GM12801 (cell line): ENCODE data around the gene GPC3.

Experiments used
- TF ChIP-seq, protein P1 (sequence below): IDR thresholded peaks from one replicate; pipeline ENCODE4 v1.5.1; 2011; ENCODE audit warnings: control low read depth; ENCODE audit not compliant: insufficient read length; ENCODE audit errors: extremely low read depth

Gene GPC3

DNA sequence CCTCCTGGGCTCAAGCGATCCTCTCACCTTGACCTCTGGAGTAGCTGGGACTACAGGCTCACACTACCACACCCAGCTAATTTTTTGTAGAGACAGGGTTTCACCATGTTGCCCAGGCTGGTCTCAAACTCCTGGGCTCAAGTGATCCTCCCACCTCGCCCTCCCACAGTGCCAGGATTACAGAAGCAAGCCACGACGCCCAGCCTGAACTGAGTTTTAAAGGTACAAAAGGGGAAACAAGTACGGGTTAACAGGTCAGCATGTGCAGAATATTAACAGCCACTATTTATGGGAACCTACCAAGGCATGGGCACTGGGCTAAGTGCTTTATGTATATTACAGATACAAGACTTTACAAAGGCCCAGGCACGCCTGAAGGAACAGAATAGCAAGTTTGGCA is 405.8 kb downstream of the GPC3 start:
- TF ChIP-seq, protein P1, sequence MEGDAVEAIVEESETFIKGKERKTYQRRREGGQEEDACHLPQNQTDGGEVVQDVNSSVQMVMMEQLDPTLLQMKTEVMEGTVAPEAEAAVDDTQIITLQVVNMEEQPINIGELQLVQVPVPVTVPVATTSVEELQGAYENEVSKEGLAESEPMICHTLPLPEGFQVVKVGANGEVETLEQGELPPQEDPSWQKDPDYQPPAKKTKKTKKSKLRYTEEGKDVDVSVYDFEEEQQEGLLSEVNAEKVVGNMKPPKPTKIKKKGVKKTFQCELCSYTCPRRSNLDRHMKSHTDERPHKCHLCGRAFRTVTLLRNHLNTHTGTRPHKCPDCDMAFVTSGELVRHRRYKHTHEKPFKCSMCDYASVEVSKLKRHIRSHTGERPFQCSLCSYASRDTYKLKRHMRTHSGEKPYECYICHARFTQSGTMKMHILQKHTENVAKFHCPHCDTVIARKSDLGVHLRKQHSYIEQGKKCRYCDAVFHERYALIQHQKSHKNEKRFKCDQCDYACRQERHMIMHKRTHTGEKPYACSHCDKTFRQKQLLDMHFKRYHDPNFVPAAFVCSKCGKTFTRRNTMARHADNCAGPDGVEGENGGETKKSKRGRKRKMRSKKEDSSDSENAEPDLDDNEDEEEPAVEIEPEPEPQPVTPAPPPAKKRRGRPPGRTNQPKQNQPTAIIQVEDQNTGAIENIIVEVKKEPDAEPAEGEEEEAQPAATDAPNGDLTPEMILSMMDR, result no peak

DNA sequence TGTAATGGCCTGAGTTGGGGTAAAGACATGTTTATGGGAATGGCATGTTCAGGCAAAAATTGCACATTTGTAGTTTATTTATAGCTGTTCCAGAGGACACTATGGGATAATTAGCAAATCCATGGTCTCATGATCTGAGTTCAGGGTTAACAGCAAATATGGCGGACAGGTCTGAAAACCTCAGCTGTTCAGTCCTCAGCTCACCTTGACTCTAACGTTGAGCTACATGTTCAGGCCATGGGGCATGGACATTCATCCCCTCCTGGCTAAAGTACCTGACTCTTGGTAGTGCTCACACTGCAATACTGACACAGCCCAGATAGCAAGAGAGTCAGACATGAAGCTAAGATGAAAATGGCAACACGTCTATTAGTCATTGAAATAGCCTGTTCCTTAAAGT is 408.5 kb downstream of the GPC3 start:
- TF ChIP-seq, protein P1, result no peak

DNA sequence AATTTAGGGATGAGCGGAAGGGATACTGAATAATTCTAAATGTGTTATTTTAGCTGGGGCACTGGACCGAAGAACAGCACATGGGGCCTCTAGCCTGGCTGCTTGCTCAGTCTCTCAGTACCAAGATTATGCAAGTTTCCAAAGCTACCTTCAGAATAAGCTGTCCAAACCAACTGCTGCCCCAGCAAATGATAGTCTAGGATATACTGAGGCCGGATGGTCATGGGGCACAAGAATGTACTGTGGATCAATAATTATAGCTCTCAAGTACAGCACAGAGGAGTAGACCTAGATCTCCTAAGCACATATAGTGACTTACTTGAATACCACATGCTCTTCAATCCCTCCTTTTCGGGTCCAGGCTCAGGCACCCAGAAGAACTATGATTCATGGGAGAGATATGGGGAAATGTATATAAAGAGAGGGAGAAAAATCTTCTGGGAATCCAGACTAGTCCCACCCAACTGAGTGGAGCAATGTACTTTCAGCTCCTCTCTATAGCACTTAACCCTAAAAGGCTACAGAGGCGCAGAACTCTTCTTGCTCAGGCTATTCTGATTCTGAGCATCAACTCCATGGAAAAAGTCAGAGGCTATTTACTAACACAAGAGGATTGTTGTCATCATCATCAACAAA is 409.8 kb downstream of the GPC3 start:
- TF ChIP-seq, protein P1, result no peak

DNA sequence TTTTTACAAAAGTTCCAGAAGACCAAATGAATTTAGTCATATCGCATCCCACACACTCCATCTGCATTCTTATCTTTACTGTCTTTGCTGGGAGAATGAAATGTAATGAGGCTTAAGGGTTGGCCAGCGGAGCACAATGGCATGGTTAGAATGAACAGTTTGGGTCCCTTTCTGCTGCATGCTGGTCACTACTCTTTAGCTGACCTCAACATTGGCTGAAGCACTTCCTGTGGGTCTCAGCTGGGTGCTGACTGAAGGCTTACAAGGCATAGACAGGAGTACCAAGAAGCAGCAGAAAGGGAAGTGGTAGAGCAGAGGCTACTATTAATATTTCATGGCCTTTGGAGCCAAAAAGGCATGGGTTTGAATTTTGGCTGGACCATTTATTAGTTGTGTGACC is 410.7 kb downstream of the GPC3 start:
- TF ChIP-seq, protein P1, result no peak

DNA sequence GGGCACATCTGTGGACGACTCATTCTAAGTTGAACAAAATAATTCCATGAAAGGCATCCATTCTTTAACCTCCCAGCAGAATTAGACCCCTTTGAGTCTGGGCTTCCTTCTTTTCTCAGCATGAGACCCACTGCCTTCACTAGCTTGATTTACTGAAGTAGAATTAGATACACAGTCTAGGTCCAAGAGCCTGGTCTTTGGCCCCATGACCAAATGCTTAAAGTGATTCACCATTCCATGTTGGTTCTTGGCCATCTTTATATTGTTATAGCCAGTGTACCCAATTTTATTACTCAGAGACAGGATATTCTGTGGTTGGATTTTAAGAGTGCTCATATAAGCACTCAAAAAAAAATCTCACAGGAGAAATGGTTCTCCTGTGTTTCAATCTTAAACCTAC is 414.8 kb downstream of the GPC3 start:
- TF ChIP-seq, protein P1, result no peak

DNA sequence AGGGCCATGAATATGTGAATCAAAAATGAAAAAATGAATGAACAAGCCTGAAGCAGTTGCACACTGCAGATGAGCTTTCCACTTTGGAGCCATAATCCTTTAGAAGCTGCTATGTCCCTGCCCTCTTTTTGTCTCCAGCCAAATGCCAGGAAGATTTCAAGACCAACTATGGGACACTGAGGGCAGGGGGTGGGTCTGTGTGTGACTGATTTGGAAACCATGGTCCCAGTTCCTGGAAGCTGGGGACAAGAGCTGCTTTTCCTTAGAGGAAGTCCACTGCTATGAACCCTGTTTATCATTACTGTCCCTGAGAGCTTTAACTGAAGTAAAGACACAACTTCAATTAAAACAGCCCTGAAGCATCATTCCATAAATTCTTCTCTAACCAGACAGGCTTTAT is 416.2 kb downstream of the GPC3 start:
- TF ChIP-seq, protein P1, result no peak

DNA sequence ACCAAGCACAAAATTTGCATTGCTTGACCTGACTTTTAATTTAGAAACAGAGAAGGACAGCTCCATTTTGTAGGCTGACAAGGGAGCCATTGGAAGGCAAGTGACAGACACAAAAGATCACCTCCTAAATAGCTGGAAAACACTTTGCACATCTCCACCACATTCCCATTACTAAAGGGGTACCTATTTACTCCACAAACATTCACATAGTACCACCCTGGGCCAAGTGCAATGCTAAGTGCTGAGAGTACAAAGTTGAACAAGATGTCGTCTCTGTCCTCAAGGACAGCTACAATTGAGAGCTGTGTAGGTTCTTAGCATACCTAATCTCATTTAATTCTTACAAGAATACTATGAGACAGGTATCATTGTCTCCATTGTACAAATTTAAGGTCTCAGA is 417.3 kb downstream of the GPC3 start:
- TF ChIP-seq, protein P1, result no peak
